Neural cell (in vitro differentiated cells): Measurements from ENCODE around the gene TSR3.

Experiments
- CTCF ChIP-seq: fragments of 450-650 bp; IDR thresholded peaks from 2 replicates; pipeline ENCODE4 v1.5.1; 2014; ENCODE audit warnings: antibody characterized with exemption, mild to moderate bottlenecking, moderate library complexity; ENCODE audit not compliant: poor library complexity, severe bottlenecking
- EZH2 ChIP-seq: fragments of 200-600, 300-800 bp; shearing (Covaris generic), sonication (generic); IDR thresholded peaks from 2 replicates; pipeline ENCODE4 v1.6.1; 2014; ENCODE audit warnings: antibody characterized with exemption, low read length, borderline replicate concordance, mild to moderate bottlenecking; ENCODE audit not compliant: insufficient read depth, poor library complexity, severe bottlenecking
- POLR2AphosphoS5 ChIP-seq: IDR thresholded peaks from 2 replicates; pipeline ENCODE4 v1.6.1; 2012
- RAD21 ChIP-seq: fragments of 450-650 bp; conservative IDR thresholded peaks from 2 replicates; pipeline ENCODE4 v1.6.1; 2014; ENCODE audit warnings: antibody characterized with exemption, mild to moderate bottlenecking, moderate library complexity
- SMC3 ChIP-seq: fragments of 450-650 bp; conservative IDR thresholded peaks from 2 replicates; pipeline ENCODE4 v1.6.1; 2014; ENCODE audit warnings: antibody characterized with exemption, mild to moderate bottlenecking, moderate library complexity; ENCODE audit not compliant: poor library complexity
- TF ChIP-seq, protein P1 (sequence below): IDR thresholded peaks from 2 replicates; pipeline ENCODE4 v1.6.1; 2012; ENCODE audit warnings: borderline replicate concordance

DNA sequence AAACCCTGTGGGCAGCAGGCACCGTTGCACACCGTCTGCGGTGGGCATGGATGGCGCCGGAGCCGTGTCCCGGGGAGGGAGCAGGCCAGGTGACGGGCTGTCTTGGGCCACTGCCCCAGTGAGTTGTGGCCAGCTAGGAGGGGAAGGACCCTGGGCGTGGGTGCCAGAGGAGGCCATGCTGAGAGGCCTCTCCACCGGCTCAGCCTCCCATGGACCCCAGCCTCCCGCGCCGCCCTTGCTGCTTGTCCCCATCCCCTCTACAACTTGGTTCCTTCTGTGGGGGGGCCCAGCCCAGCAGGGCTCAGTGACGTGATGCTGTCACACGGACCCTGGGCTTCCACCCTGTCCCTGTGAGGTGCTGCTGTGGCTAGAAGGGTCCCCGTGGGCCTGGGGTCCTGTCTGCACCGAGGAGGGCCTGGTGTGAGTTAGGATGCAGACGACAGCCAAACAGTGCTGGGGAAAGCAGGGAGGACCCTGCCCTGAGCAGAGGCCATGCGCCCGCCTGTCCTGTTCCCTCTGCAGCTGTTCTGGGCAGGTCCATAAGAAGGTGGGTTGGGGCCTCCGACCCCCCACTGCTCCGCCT, 30.9 kb downstream of the TSR3 start:
- TF ChIP-seq POLR2AphosphoS5 (no peak), RAD21 (no peak), CTCF (no peak), EZH2 (no peak), SMC3 (no peak)
- TF ChIP-seq, protein P1, sequence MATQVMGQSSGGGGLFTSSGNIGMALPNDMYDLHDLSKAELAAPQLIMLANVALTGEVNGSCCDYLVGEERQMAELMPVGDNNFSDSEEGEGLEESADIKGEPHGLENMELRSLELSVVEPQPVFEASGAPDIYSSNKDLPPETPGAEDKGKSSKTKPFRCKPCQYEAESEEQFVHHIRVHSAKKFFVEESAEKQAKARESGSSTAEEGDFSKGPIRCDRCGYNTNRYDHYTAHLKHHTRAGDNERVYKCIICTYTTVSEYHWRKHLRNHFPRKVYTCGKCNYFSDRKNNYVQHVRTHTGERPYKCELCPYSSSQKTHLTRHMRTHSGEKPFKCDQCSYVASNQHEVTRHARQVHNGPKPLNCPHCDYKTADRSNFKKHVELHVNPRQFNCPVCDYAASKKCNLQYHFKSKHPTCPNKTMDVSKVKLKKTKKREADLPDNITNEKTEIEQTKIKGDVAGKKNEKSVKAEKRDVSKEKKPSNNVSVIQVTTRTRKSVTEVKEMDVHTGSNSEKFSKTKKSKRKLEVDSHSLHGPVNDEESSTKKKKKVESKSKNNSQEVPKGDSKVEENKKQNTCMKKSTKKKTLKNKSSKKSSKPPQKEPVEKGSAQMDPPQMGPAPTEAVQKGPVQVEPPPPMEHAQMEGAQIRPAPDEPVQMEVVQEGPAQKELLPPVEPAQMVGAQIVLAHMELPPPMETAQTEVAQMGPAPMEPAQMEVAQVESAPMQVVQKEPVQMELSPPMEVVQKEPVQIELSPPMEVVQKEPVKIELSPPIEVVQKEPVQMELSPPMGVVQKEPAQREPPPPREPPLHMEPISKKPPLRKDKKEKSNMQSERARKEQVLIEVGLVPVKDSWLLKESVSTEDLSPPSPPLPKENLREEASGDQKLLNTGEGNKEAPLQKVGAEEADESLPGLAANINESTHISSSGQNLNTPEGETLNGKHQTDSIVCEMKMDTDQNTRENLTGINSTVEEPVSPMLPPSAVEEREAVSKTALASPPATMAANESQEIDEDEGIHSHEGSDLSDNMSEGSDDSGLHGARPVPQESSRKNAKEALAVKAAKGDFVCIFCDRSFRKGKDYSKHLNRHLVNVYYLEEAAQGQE: no peak
